Adipose tissue (tissue), 3 donors: Measurements from ENCODE around the gene SAXO2. TPM values are rescaled to one million over a fixed set of nuclear protein-coding genes. Genes with fewer than 3 reads are reported as not detected.
"Not testable (repeated sequence)": the region's sequence is repeated elsewhere in the genome, so short reads cannot be mapped to it uniquely, and the experiment has no call there.

Experiments used
- H3K27ac ChIP-seq: one replicate; pipeline ENCODE4 v1.5.1; 2013; ENCODE audit warnings: low read depth, low read length
- WGBS, 3 donors: extraction: QIAGEN DNeasy Blood & Tissue Kit; methylation state at CpG; one replicate each; pipeline ENCODE4 v1.1.7; 2013; 5-methylcytosine and 5-hydroxymethylcytosine counted together
- polyA plus RNA-seq, 3 donors: library from polyadenylated mRNA; stranded (reverse); fragments of 200-250 nt; gene quantifications; one replicate each; pipeline ENCODE4 v1.2.3, GENCODE V29; 2013
- donor health status: healthy with polysubstance abuse.
- donor health status: Bipolar disorder and iron deficiency.
- donor health status: healthy.

SAXO2 gene, protein sequence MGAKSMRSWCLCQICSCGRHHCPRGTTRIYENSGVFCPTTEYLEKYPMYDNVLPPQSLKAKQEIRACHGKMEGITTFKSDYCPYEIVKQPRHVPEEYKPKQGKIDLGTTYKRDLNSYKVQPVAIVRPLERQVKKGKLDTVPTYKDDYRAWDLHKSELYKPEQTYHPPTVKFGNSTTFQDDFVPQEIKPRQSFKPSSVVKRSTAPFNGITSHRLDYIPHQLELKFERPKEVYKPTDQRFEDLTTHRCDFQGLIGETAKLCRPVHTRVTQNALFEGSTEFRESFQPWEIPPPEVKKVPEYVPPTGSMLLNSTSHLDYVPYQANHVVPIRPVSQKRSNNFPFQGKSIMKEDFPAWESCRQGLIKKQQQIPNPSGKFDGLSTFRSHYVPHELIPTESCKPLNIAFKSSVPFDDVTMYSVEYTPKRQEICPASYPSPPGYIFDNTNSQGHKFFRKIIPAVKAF
- 1 to 10 TPM in 2 of 3 donors, not detected in 1; 1.0 to 3.3 TPM for polyA plus RNA-seq

GRCh38 chr15:82262422-82263026 is at the start of gene SAXO2, which contains the start of gene EFL1:
Gene SAXO2 (plus strand): TSS chr15:82262818. CDS start chr15:82262880, 62 bp downstream.
Gene EFL1 (minus strand): TSS chr15:82262734. CDS start chr15:82261778, 956 bp downstream.
- 0% methylated on average over 54 to 57 of the region's 57 CpGs for WGBS, 3 donors
- H3K27ac ChIP-seq = no peak within 1 kb of the TSS

- H3K27ac ChIP-seq = not testable (repeated sequence)
- WGBS, 3 donors = 81 to 92% (median 86%) methylated on average over 2 of the region's 2 CpGs
These were observed 46.5 kb upstream of the SAXO2 start for GRCh38 chr15:82216092-82216491.

DNA sequence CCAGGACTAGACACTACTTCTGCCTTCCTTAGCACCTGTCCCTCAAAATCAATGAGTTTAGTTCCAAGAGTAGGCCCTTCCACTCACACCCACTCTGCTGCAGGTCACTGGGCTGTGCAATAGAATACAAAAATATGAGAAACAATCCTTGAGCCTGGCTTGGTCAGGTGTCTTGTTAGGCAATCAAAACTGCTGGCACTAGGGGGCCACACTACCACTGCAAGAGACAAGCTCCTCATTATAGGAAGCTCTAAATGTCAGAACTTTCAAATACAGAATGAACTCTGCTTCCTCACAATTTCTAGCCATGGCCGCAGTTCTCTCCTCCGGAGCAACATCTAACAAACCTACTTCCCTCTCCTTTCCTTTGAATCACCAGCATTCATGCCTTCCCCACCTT is 41.1 kb upstream of the SAXO2 start:
- H3K27ac ChIP-seq = not testable (repeated sequence)
- 62 to 94% (median 74%) methylated on average over 2 of the region's 2 CpGs for WGBS, 3 donors

DNA sequence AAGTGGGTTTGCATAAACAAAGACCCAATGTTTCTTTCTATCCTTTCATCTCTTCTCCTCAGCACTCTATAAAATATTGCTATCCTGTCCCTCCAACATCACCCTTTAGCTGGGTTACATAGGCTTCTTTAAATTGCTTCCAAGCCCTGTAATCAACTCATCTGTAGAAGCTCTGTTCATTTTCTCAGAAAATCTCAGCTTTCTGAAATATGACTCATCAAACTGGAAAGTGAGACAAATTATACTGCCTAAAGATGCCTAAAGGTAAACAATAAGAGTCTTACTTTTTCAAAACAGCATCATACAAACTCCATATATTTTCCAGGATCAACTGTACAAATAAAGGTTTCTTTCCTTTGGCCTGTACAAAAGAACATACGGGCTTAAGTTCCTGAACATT is 33.9 kb upstream of the SAXO2 start:
- WGBS, 3 donors = 92 to 95% (median 94%) methylated on average over 1 of the region's 1 CpG
- no peak overlapping the region for H3K27ac ChIP-seq

- no peak overlapping the region for H3K27ac ChIP-seq
- 54 to 75% (median 60%) methylated on average over 2 of the region's 2 CpGs for WGBS, 3 donors
These were observed 31.4 kb upstream of the SAXO2 start for GRCh38 chr15:82231233-82231632.

DNA sequence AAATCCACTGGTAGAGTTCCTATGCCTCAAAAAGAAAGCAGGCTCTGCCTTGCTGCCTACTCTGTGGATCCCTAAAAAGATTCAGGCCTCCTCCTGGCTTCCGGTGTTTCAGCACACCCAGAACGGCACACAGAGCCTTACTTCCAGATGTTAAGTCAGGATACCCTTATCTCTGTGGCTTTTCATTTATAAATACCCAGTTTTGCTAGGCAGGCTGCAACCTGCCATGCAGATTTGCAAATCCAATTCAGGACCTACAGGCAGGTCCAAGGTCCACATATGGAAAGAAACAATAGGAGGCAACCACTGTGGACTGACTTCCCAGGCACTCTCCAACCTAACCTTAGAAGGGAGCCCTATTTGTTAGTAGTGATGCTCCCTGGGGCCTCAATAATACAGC is 30.8 kb upstream of the SAXO2 start:
- WGBS, 3 donors = 58 to 95% (median 89%) methylated on average over 2 of the region's 2 CpGs
- no peak overlapping the region for H3K27ac ChIP-seq

DNA sequence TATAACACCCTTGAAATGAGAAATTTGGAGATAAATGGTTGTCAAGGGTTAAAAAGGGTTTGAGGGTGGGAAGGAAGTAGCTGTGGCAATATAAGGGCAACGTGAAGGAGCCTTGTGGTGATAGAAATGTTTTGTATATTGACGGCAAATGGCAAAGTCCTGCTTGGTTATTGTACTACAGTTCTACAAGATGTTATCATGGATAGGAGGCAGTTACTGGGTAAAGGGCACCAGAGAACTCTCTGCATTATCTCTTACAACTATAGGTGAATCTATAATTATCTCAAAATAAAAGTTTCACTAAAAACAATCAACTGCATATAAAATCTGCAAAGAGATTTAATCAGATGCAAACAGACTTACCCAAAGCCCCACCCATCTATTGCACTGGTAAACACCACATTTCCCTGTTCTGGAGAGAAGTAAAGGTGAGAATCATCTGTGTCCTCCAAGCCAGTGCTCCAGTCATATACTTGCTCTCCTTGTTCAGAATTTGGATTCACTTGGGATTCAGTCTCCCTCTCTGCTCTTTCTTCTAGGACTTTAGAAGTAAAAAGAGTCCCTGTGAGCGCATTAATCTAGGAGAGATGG is 24.6 kb upstream of the SAXO2 start:
- H3K27ac ChIP-seq = not testable (repeated sequence)
- WGBS, 3 donors = 41 to 56% (median 41%) methylated on average over 2 of the region's 3 CpGs

DNA sequence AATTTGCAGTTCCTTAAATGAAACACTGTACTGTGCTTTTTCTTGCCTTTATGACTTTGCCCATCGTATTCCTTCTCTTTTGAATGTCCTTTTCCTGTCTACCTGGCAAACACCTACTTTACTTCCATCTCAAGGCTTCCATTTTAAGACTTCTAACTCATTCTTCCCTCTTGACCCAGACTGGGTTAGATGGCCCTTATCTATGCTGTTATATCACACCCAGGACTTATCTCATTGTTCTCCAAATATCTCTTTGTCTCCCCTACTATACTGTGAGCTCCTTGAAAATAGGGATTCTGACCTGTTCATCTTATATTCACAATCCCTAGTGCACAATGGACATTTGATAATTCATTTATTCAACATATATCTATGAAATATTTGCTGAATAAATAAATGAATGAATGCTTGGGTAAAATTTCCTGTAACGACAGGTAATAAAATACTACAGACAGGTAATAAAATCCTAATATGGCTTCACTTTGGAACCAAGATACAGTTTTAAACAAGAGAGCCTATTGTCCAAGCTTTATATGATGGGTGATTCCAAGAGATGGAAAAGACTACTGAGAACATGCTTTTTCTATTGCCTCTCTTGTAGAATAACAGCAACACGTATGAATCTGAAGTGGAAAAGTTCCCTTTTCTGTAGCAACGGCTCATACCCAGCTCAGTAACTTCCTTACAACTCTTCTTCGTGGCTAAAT is 22.8 kb upstream of the SAXO2 start:
- 87 to 94% (median 92%) methylated on average over 5 of the region's 5 CpGs for WGBS, 3 donors
- no peak overlapping the region for H3K27ac ChIP-seq

- H3K27ac ChIP-seq = not testable (repeated sequence)
- 82 to 89% (median 84%) methylated on average over 1 of the region's 1 CpG for WGBS, 3 donors
These were observed 20.6 kb upstream of the SAXO2 start for GRCh38 chr15:82241836-82242499.

DNA sequence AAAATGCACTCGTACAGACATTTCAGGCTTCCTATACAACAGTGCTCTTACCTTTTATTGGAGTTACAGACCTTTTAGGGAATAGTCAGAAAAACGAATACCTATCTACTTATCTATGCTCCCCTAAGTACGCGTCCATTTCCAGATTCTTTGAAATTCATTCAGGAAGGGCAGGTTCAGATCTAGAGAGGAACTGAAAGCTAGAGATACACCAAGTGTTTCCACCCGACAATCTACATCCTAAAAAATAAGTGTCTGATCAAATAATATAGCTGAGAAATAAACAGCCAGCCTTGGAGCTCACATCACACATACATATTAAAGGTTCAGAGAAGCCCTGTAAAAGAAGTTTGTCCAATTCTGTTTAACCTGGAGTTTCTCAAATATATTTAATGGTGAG is 19.0 kb upstream of the SAXO2 start:
- not testable (repeated sequence) for H3K27ac ChIP-seq
- 72 to 96% (median 73%) methylated on average over 3 of the region's 5 CpGs for WGBS, 3 donors

DNA sequence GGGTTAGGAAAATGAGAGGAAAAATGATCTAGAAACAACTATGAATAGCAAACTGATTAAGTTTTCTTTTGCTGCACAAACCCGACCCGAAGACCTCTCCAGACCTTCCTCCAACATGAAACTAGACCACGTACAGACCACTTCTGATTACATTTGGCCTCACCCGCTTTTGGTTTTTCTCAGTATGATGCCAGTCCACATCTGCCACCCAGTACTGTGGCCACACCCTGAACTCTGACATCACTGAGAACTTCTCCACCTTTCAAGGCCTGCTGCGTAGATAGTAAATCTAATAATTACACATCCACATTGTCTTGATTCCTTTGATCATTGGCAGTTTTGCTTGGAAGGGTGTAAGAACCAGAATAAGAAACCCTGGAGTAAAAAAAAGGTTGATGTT is 16.7 kb upstream of the SAXO2 start:
- WGBS, 3 donors = 93 to 97% (median 94%) methylated on average over 5 of the region's 5 CpGs
- H3K27ac ChIP-seq = not testable (repeated sequence)

DNA sequence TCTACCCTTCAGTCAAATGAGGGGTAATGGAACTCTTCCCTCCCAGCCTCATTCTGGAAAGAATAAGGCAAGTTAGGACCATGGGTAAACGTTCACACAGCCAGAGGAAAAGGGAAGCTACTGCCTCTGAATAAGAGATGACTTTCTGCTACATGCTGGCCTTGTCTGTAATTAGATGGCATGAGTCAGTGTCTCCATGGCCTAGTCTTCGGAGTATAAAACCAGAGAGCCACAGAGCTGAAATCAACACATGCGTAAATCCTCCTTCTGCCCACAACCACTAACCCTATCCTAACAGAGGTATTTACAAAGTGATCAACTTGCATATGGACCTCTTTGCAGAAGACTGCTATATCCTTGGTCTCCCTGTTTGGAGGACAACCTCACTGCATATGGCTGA is 14.4 kb upstream of the SAXO2 start:
- H3K27ac ChIP-seq = not testable (repeated sequence)
- 71 to 91% (median 89%) methylated on average over 3 of the region's 3 CpGs for WGBS, 3 donors

DNA sequence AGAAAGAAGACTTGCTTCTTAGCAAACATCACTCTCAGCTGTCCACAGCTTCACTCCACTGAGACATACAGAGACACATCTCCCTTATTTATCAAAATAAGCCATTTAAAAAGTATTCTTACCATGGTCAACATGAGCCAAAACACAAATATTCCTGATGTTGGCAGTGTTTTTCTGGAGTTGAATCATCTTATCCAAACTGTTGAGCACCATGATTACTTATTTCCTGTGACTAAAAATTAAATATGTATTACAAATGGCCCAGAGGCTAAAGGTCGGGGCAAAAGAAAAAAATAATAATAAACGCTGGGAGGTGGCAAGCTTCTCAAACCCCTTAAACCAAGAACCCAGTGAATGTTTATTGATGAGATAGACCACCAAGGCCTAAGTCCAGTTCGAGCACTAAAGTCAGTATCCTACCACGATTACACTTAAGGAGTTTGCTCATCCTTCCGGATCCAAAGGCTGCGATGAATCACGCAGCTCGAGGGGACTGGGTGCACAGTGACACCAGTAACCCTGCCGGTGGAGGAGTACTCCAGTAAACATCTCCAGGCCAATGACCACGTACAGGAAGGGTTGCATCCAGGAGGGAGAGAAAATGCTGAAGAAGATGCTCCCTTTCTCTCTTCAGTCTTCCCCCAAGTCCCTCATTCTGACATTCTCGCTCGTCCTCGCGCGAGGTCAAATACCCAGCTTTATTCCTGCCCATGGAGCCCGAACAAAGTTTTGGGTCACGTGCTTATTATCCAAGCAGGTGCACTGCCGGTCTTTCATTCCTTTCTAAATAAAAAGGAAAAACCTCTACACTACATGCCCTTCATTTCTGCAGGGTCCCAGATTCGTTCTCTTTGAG is 824 bp upstream of the SAXO2 start:
- 3 to 6% (median 6%) methylated on average over 19 of the region's 19 CpGs for WGBS, 3 donors

GRCh38 chr15:82263350-82263749 is 732 bp downstream of the SAXO2 start:
- 18 to 42% (median 36%) methylated on average over 3 of the region's 3 CpGs for WGBS, 3 donors
- no peak overlapping the region for H3K27ac ChIP-seq

More for the DNA sequence above, 824 bp upstream of the SAXO2 start:
- not testable (repeated sequence) for H3K27ac ChIP-seq

- H3K27ac ChIP-seq = not testable (repeated sequence)
- 76 to 83% (median 80%) methylated on average over 2 of the region's 2 CpGs for WGBS, 3 donors
These were observed 4.5 kb downstream of the SAXO2 start for GRCh38 chr15:82267137-82267536.

- not testable (repeated sequence) for H3K27ac ChIP-seq
- WGBS, 3 donors = 48 to 75% (median 58%) methylated on average over 2 of the region's 2 CpGs
These were observed 5.8 kb downstream of the SAXO2 start for GRCh38 chr15:82268454-82268853.

DNA sequence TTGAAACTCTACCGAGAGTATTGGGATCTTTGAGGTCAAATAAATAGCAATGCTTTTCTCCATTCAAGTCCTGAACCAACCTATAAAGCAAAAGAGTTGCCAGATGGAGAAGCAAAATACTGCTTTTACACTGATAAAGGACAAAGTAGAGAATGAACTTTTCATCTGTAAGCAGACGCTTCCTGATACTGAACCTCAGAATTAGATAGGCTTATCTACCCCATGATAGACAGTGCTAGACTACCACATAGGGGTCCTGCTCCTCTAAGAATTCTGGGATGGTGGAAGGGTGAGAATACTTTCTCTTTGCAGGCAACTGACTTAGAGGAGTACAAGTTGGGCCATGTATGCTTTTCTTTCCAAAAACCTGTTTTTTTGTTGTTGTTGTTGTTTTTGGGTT is 9.5 kb downstream of the SAXO2 start:
- 80 to 95% (median 84%) methylated on average over 2 of the region's 2 CpGs for WGBS, 3 donors
- H3K27ac ChIP-seq = no peak overlapping the region
